Measurements from ENCODE around the gene UPK3BL2.
A peak's percentile ranks its signal among the peaks of the same experiment; 100 is the strongest.
"Not testable (repeated sequence)": the region's sequence is repeated elsewhere in the genome, so short reads cannot be mapped to it uniquely, and the experiment has no call there.

- TF ChIP-seq CTCF (IDR thresholded peaks at IDR 0.05): peak in 1 of 3 donors; percentile 69
- not testable (repeated sequence) for TF ChIP-seq POLR2A (IDR thresholded peaks at IDR 0.05)
These were observed 29.1 kb upstream of the UPK3BL2 start, which contains the start of gene POLR2J3 for GRCh38 chr7:102572261-102573239.

All from ovary (tissue), 3 donors.